ENCODE measurements around the gene SLC1A6.

- TF ChIP-seq CTCF (IDR thresholded peaks at IDR 0.05), result no peak
- no peak for TF ChIP-seq EP300 (IDR thresholded peaks at IDR 0.05)
- no peak for TF ChIP-seq POLR2AphosphoS5 (IDR thresholded peaks at IDR 0.05)
These were observed 64.5 kb downstream of the SLC1A6 start for GRCh38 chr19:14915116-14915515.

Data from esophagus muscularis mucosa (tissue), 4 donors.